Hindlimb muscle (tissue), 1 donor: ENCODE measurements around the gene CDKL5. TPM values are rescaled to one million over a fixed set of nuclear protein-coding genes. Genes with fewer than 3 reads are reported as not detected.
A peak's percentile ranks its signal among the peaks of the same experiment; 100 is the strongest.

ENCODE experiments used
- DNase-seq: peaks from one replicate; pipeline ENCODE4 v3.0.0-alpha.2; 2013
- polyA plus RNA-seq: library from polyadenylated mRNA; unstranded; fragments of 120-200 nt; gene quantifications from one replicate; pipeline ENCODE4 v1.2.1, GENCODE V29; 2013; ENCODE audit not compliant: insufficient read length

The CDKL5 gene
- polyA plus RNA-seq, 1 donor: 5.6 TPM

GRCh38 chrX:18650662-18651061 is 225.3 kb downstream of the CDKL5 start:
- DNase-seq: no peak

DNA sequence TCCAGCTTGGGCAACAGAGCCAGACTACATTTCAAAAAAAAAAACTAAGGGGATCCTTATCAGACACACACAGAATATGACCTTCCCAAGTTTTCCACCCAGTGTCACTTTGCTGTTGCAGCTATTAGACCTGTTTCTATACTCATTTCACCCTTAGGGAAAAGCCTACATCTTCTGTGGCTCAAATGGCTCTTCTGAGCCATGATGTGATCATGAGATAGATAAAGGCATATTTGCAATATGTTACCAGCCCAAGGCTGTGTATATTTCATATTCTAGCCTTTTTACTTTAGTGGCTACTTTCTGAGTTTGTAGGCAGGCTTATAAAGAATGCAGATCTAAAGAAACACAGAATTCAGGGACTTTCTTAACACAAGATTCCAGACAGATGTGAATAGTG is 227.2 kb downstream of the CDKL5 start:
- no peak for DNase-seq

GRCh38 chrX:18654875-18655836 is 229.7 kb downstream of the CDKL5 start:
- no peak for DNase-seq

DNA sequence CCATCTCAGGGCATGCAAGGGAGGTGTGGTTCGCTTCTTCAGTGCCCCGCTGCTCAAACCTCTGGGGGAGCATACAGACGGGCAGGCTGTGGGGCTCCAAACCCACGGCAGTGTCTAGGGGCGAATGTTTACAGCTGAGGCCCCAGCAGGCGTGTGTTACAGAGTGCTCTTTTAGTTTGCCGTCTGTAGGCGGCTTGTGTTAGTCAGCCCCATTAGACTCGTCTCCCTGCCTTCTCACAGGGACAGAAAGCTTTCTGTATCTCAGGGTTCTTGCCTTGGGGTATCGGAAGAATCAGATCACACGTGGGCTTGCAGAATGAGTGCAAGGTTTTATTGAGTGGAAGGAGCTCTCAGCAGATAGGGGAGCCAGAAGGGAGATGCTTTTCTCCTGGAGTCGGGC is 235.9 kb downstream of the CDKL5 start:
- DNase-seq: no peak

DNA sequence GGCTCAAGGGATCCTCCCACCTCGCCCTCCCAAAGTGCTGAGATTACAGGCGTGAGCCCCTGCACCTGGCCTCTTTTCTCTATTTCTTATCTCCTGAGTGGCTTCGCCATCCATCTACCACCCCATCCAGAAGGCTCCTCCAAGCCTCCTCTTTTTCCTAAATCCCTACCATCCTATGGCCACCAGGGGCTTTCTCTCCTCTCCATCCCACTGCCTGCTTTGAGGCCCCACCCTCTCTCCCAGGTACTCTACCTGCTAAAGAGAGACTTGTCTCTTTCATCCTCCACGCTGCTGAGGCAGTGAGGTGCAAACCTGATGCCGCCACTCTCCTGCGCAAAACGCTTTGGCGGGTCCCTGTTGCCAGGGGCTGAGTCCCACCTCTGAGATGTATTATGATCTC is 239.5 kb downstream of the CDKL5 start:
- no peak for DNase-seq

DNA sequence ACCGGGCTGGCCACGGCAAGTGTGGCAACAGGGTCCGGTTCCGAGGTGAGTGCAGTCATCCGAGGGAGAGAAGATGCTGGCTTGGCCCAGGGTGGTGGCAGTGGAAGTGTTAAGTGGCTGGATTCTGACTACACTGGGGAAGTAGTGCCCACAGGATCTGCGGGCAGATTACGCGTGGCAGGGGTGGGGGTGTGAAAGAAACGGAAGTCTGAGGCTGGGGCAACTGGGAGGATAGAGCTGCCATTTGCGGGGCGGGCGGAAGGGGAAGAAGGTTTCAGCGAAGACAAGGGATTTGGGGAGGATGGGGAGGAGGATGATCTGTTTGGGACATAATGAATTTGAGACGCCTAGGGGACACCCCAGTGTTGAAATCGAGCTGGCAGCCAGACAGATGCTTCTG is 241.2 kb downstream of the CDKL5 start:
- no peak for DNase-seq

DNA sequence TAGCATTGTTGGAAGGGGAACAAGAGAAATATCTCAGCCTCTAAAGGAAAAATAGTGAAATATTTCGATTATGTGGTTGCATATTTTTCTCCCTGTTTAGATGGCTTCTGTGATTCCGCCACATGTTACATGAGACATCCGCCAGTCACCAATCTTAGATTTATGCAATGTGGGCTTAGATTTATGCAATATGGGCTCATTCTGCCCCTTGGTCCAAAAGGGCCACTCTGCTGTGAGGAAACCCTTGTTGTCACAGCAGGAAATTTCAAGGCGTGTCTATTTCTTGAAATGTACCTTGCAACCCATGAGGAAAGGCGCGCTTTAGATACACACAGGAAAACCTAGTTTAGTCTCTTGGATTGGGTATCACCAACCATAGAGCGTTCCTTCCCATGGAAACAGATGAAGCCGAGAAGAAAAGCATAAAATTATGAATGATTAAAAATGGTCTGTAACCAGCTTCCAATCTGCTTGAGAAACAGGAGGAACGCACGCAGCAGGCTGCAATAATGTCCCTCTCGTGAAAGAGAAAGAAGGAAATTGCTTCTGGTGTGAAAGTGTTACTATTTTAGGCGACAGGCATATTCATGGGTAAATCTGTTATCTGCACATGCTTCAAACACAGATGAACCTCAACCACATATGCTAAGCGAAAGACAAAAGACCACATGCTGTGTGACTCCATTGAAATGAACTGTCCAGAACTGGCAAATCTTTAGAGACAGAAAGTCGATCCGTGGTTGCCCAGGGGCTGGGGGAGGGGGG is 242.8 kb downstream of the CDKL5 start:
- DNase-seq: no peak

- DNase-seq: no peak
Measured at GRCh38 chrX:18672008-18672407, 246.6 kb downstream of the CDKL5 start, which contains the start of gene RS1. TSS of gene RS1 (minus strand) at chrX:18672108. CDS start at chrX:18672068, 40 bp downstream.

DNA sequence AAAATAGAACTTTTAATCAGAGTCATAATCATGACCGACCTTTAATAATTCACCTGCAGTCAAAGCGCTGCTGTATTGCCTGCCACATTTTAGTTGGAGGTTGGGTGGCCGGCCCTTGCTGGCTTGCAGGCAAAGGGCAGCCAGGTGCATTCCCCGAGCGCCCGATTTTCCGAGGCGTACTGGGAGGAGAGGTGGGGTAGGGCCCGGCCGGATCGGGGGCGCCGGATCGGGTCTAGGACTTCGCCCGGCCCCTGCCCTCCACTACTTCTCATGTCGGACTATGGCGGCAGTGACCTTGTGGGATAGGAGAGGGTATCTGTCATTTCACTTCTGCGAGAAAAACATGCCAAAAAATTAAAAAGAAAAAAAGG is 249.0 kb downstream of the CDKL5 start:
- DNase-seq: peak; percentile 13

DNA sequence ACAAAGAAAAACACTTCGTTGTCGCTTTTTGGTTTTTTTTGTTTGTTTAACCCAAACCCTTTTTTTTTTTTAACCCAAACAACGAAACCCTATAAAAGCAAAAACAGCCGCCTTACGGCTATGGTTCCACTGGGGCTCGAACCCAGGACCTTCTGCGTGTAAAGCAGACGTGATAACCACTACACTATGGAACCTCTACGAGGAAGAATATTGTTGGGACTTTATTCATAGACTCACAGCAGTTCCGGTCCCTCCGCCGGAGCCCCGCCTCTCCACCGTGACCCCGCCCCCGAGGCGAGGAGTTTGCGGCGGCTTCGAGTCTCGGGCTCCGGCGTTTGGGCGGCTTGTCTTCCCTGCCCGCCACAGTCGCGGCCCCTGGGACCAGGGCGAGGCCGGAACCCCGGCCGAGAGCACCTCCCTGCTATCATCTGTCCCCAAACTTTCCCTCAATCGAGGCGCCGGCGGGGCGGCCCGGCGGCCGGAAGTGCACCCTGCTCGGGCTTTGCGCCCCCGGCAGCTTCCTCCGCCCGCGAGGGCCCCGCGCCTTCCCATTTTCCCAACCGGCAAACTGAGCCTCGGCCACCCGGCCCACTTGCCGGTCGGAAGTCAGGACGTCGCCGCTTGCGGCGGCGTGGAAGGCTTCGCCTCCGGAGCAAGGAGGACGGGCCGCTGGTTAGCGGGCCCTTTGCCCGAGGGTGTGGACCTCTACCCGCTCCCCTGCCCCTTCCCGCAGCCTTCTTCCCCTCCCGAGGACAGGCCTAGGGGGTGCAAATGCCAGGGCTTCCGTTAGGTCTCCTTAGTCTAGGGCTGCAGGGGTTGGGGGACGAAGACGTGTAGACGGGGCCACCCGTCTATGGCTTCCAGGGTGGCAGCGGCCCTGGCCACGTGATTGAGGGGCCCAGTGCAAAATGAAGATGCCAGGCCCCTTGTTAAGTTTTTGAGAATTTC is 249.7 kb downstream of the CDKL5 start:
- DNase-seq: peak; percentile 83

- no peak for DNase-seq
Measured at GRCh38 chrX:18676050-18676449, 250.6 kb downstream of the CDKL5 start.

- DNase-seq: no peak
Measured at GRCh38 chrX:18676470-18676869, 251.1 kb downstream of the CDKL5 start.

- no peak for DNase-seq
Measured at GRCh38 chrX:18677161-18677869, 251.9 kb downstream of the CDKL5 start.

- no peak for DNase-seq
Measured at GRCh38 chrX:18681996-18682395, 256.6 kb downstream of the CDKL5 start.

DNA sequence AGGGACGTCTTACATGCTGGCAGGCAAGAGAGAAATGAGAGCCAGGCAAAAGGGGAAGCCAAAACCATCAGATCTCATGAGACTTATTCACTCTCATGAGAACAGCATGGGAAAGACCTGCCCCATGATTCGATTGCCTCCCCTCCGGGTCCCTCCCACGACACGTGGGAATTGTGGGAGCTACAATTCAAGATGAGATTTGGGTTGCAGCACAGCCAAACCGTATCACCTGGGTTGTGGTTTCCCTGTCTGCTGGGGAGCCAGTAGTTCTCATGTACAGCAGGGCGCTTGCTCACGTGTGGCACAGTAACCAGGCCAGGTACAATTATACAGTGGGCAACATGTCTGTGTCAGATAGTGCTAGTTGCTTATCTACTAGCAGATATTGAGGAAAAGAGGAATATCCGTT is 257.6 kb downstream of the CDKL5 start:
- no peak for DNase-seq

DNA sequence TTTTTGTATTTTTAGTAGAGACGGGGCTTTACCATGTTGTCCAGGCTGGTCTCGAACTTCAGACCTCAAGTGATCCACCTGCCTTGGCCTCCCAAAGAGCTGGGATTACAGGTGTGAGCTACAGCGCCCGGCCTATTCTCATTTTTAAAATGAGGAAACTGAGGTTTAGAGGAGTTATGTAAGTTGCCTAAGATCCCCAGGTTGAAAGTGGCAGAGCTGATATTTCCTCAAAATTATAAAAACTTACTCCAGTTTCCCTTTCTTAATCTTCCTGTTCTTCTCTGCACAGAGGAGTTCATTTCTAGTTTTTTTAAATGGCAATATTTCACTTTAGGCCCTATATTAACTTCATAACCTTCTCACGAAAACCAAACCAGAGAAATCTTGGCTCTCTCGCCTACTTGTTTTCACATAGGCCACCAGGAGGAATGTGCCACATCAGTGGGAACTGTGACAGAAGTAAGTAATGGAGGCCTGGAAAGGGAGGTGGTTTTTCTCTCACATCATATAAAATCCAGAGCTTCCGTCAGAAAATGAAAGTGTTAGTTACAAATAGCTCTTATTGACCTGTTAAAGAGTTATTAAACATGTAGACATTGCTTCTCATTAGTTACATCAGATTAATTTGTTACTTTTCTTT is 262.6 kb downstream of the CDKL5 start:
- no peak for DNase-seq

- DNase-seq: no peak
Measured at GRCh38 chrX:18691431-18691830, 266.0 kb downstream of the CDKL5 start.

DNA sequence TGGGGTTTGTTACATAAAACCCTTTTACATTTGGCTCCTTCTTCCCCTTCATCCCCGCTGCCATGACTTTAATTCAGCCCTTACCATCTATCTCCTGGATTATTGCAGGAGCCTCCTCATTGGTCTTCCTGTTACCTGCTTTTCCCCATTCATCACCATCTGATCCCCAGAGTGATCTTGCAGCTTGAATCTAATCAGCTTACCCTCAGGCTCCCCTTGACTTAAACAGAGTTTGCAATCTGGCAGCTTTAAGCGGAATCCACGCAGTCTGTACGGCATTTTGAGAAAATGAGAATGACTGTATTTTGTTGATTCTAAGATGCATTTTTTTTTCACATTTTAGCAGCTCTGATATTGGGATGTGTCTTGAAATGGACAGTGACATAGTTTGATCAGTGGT is 267.1 kb downstream of the CDKL5 start:
- no peak for DNase-seq

DNA sequence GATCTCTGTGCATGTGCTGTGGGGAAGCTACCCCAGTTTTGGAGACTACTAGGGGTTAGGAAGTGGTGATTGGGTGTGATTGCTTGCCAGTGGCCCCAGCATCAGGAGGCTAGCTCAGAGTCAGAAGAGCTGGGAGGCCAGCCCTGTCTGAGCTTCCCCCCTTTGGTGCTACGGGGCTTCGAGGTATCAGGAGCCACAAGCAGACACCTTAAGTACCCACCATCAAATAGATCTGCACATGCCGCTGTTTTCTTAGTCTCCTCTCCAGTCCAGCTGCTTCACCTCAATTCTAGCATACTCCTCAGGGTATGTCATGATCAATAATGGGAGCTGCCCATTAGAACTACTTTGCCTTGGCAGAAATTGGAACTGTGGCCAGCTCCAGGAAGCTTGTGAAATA is 271.2 kb downstream of the CDKL5 start:
- DNase-seq: no peak

DNA sequence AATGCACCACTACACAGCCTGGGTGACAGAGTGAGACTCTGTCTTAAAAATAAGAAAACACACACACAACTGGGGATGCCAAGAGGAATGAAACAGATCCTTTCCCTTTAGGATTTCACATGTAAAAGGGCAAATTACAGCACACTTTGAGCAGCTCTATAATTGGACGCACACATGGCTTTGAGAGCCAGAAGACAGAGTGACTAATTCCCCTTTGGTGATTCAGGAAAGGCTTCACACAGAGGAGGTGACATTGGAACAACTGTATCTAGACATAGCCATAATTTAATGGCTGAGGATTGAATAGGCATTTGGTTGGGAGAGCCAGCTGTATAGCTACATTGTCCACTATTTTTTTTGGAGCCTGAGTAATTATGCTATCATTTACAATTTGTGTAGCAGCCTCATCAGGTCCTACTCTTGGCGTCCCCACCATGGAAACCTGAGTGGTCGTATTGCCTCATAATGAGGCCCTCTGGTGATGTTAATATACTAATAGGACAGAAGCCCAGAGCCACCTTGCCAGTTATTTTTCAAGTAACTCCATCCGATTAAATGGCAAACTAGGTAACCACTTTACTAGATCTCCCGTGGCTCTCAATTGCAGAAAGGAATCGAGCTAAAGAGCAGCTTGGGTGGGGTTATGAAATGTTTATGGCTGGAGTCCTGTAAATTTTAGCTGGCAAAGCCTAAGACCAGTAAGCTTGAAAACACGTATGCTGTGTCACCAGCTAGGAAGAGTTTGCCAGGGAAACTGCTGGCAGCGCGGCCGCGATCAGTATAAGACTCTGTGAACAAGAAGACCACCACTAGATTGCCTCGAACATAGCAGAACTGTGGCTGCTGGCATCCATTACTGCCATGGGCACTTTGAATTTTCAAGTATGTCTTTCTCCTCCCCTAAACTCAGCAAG is 273.6 kb downstream of the CDKL5 start:
- no peak for DNase-seq
